Measurements from ENCODE around the gene EPS8. TPM values are rescaled to one million over a fixed set of nuclear protein-coding genes. Genes with fewer than 3 reads are reported as not detected.

The EPS8 gene
- polyA plus RNA-seq, 1 donor (not counting 4 experiments of a cell fraction or from before 2014, with no cell fraction given), result 4.0 TPM

DNA sequence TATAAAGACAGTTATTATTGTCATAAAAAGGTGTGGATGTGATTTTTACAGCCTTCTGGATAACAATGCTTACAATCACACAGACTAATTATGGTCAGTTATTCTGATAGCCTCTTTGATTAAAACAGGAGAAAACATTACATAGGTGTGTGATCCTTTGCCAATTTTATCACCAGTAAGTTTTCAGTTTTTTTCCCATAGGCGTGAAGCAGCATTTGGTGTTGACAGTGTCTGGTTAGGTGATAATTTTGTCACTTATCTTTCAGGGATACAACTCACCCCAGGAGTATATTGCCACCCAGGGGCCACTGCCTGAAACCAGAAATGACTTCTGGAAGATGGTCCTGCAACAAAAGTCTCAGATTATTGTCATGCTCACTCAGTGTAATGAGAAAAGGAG is 208.8 kb downstream of the EPS8 start:
- Histone ChIP-seq H3K9me3 (ENCODE audit: control insufficient read depth, low read depth, low read length) (no peaks in the 10 kb centered on the region), H2AFZ (ENCODE audit: control insufficient read depth, low read length) (no peak overlapping the region), H3K4me3 (ENCODE audit: control insufficient read depth in 2 of 3, extremely low read depth in 1 of 3, insufficient read depth in 2 of 3, low read depth in 1 of 3, low read length in 3 of 3) (no peak overlapping the region), H3K79me2 (ENCODE audit: control insufficient read depth, insufficient read depth, low read length) (no peaks in the 10 kb centered on the region), H3K9ac (ENCODE audit: control insufficient read depth, extremely low read depth, insufficient read depth, low read length) (no peak overlapping the region), H3K4me2 (ENCODE audit: control insufficient read depth, extremely low read depth, insufficient read depth, low read depth, low read length) (no peak overlapping the region), H3K36me3 (ENCODE audit: control insufficient read depth in 2 of 2, extremely low read depth in 1 of 2, insufficient read depth in 2 of 2, low read length in 2 of 2) (no peaks in the 10 kb centered on the region), H3K27ac (ENCODE audit: control insufficient read depth, insufficient read depth, low read length) (no peak overlapping the region), H3K4me1 (ENCODE audit: control insufficient read depth, extremely low read depth, insufficient read depth, low read length) (no peaks in the 10 kb centered on the region), H3K9me1 (ENCODE audit: control insufficient read depth, extremely low read depth, insufficient read depth, low read length) (no peaks in the 10 kb centered on the region), H4K20me1 (ENCODE audit: control insufficient read depth, extremely low read depth, insufficient read depth, low read length) (no peaks in the 10 kb centered on the region), H3K27me3 (ENCODE audit: control insufficient read depth, extremely low read depth, insufficient read depth, low read length) (no peaks in the 10 kb centered on the region)
- dilution Hi-C loops (cut with MboI; ENCODE audit: extremely low pct_ligation_motif_present, low sequenced_read_pairs), result loop anchor here (25.0 kb wide), 1 partner anchor 257 kb away; no protein-coding TSS in a partner anchor
- DNase-seq (ENCODE audit: low read depth, low spot score), result no peak
- no peak for FAIRE-seq
- TF ChIP-seq, protein P1, sequence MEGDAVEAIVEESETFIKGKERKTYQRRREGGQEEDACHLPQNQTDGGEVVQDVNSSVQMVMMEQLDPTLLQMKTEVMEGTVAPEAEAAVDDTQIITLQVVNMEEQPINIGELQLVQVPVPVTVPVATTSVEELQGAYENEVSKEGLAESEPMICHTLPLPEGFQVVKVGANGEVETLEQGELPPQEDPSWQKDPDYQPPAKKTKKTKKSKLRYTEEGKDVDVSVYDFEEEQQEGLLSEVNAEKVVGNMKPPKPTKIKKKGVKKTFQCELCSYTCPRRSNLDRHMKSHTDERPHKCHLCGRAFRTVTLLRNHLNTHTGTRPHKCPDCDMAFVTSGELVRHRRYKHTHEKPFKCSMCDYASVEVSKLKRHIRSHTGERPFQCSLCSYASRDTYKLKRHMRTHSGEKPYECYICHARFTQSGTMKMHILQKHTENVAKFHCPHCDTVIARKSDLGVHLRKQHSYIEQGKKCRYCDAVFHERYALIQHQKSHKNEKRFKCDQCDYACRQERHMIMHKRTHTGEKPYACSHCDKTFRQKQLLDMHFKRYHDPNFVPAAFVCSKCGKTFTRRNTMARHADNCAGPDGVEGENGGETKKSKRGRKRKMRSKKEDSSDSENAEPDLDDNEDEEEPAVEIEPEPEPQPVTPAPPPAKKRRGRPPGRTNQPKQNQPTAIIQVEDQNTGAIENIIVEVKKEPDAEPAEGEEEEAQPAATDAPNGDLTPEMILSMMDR (optimal IDR thresholded peaks at IDR 0.05 in 1 of 3, IDR thresholded peaks at IDR 0.05 in 1 of 3, conservative IDR thresholded peaks at IDR 0.05 in 1 of 3; ENCODE audit: extremely low read depth in 1 of 3, insufficient read depth in 2 of 3, low read length in 3 of 3), result peak in 1 of 3 experiments; percentile 4
- no peak for TF ChIP-seq EZH2 (IDR thresholded peaks at IDR 0.05; ENCODE audit: low read length)

GRCh38 chr12:15575671-15576541 is 213.3 kb downstream of the EPS8 start:
- no peak overlapping the region for H2AFZ ChIP-seq (ENCODE audit: control insufficient read depth, low read length)
- H3K79me2 ChIP-seq (ENCODE audit: control insufficient read depth, insufficient read depth, low read length), result no peaks in the 10 kb centered on the region
- no peak overlapping the region for H3K4me2 ChIP-seq (ENCODE audit: control insufficient read depth, extremely low read depth, insufficient read depth, low read depth, low read length)
- no peak overlapping the region for H3K27ac ChIP-seq (ENCODE audit: control insufficient read depth, insufficient read depth, low read length)
- H3K4me3 ChIP-seq (ENCODE audit: control insufficient read depth in 2 of 3, extremely low read depth in 1 of 3, insufficient read depth in 2 of 3, low read depth in 1 of 3, low read length in 3 of 3), result no peak overlapping the region
- dilution Hi-C loops (cut with MboI; ENCODE audit: extremely low pct_ligation_motif_present, low sequenced_read_pairs), result loop anchor here (25.0 kb wide), 1 partner anchor 261 kb away; no protein-coding TSS in a partner anchor
- no peak for DNase-seq (ENCODE audit: low read depth, low spot score)
- no peaks in the 10 kb centered on the region for H3K9me3 ChIP-seq (ENCODE audit: control insufficient read depth, low read depth, low read length)
- H3K4me1 ChIP-seq (ENCODE audit: control insufficient read depth, extremely low read depth, insufficient read depth, low read length), result no peaks in the 10 kb centered on the region
- H3K9ac ChIP-seq (ENCODE audit: control insufficient read depth, extremely low read depth, insufficient read depth, low read length), result no peak overlapping the region
- H3K9me1 ChIP-seq (ENCODE audit: control insufficient read depth, extremely low read depth, insufficient read depth, low read length), result no peaks in the 10 kb centered on the region
- TF ChIP-seq EZH2 (IDR thresholded peaks at IDR 0.05; ENCODE audit: low read length), result no peak
- TF ChIP-seq, protein P1 (optimal IDR thresholded peaks at IDR 0.05 in 1 of 3, IDR thresholded peaks at IDR 0.05 in 1 of 3, conservative IDR thresholded peaks at IDR 0.05 in 1 of 3; ENCODE audit: extremely low read depth in 1 of 3, insufficient read depth in 2 of 3, low read length in 3 of 3), result no peak
- no peaks in the 10 kb centered on the region for H3K36me3 ChIP-seq (ENCODE audit: control insufficient read depth in 2 of 2, extremely low read depth in 1 of 2, insufficient read depth in 2 of 2, low read length in 2 of 2)
- no peaks in the 10 kb centered on the region for H3K27me3 ChIP-seq (ENCODE audit: control insufficient read depth, extremely low read depth, insufficient read depth, low read length)
- H4K20me1 ChIP-seq (ENCODE audit: control insufficient read depth, extremely low read depth, insufficient read depth, low read length), result no peaks in the 10 kb centered on the region
- no peak for FAIRE-seq
